RWPE1 (cell line): ENCODE measurements around the gene NAA38.

Experiments used
- CTCF ChIA-PET: fragments of 350-600 bp; sonication (Branson Sonifier 250); formaldehyde crosslinking; extraction: SDS; loops from one replicate; lab custom pipeline; 2021; lab: Yijun Ruan, JAX
- POLR2A ChIA-PET: fragments of 400-600 bp; formaldehyde crosslinking; extraction: SDS; loops from one replicate; lab custom pipeline; 2020; ENCODE audit warnings: antibody characterized with exemption; ENCODE audit not compliant: low non-redundant PET; lab: Yijun Ruan, JAX
- DNase-seq: peaks from one replicate; pipeline ENCODE4 v3.0.0; 2012; ENCODE audit warnings: low spot score
- H3K27ac ChIP-seq: fragments of 450-650 bp; 2 replicates; pipeline ENCODE4 v1.5.1; 2017
- CTCF ChIP-seq: fragments of 450-650 bp; conservative IDR thresholded peaks from 2 replicates; pipeline ENCODE4 v1.5.1; 2017; ENCODE audit warnings: low read depth, mild to moderate bottlenecking

The NAA38 gene

GRCh38 chr17:7856811-7857712 lies at the start of gene NAA38:
Gene NAA38, minus strand, starts transcription at chr17:7857559. Its CDS starts 96 bp downstream, at chr17:7857463.
- POLR2A ChIA-PET: interaction anchor here (0.5 to 1.1 kb wide), 3 partner anchors 14 to 213 kb away, joined by 3 to 7 read pairs (median 3); no protein-coding TSS in a partner anchor
- peak; percentile 94 for DNase-seq
- CTCF ChIA-PET: interaction anchor here (0.6 to 2.3 kb wide), 6 partner anchors 9 to 200 kb away, joined by 3 to 13 read pairs (median 4); no protein-coding TSS in a partner anchor
- peak; percentile 48; the same call in 1 of the 2 replicates for TF ChIP-seq CTCF
- H3K27ac ChIP-seq: peak within 1 kb of the TSS; percentile 94

- peak overlapping the region; percentile 47 for H3K27ac ChIP-seq
- POLR2A ChIA-PET: no interaction called here
- DNase-seq: peak; percentile 26
- CTCF ChIA-PET: interaction anchor here (0.6 to 1.1 kb wide), 2 partner anchors 85 to 146 kb away, joined by 3 to 4 read pairs; no protein-coding TSS in a partner anchor
- no peak for TF ChIP-seq CTCF
Observed at GRCh38 chr17:7903154-7904103, 46.1 kb upstream of the NAA38 start.

GRCh38 chr17:7897773-7898172 lies 40.4 kb upstream of the NAA38 start:
- ChIA-PET POLR2A (no interaction called here), CTCF (interaction anchor here (0.5 to 1.5 kb wide), 8 partner anchors 11 to 376 kb away, joined by 3 to 6 read pairs (median 4); partner anchors contain the start of genes CNTROB and TRAPPC1)
- peak; percentile 44 for TF ChIP-seq CTCF

GRCh38 chr17:7897090-7897489 lies 39.7 kb upstream of the NAA38 start:
- POLR2A ChIA-PET: no interaction called here
- no peak for DNase-seq
- TF ChIP-seq CTCF: no peak
- CTCF ChIA-PET: interaction anchor here (0.6 to 1.3 kb wide), 4 partner anchors 38 to 375 kb away, joined by 3 to 4 read pairs (median 4); no protein-coding TSS in a partner anchor
- peak overlapping the region; percentile 7; the same call in 1 of the 2 replicates for H3K27ac ChIP-seq

More at GRCh38 chr17:7897773-7898172, 40.4 kb upstream of the NAA38 start:
- H3K27ac ChIP-seq: no peak overlapping the region
- DNase-seq: peak; percentile 34

- TF ChIP-seq CTCF: no peak
- ChIA-PET CTCF (interaction anchor here (0.6 kb wide), 1 partner anchor 32 kb away, joined by 3 read pairs; no protein-coding TSS in a partner anchor), POLR2A (no interaction called here)
- H3K27ac ChIP-seq: no peak overlapping the region
- DNase-seq: no peak
Observed at GRCh38 chr17:7894866-7895265, 37.5 kb upstream of the NAA38 start.
